ENCODE measurements around the gene PRKCE.
"Not testable (repeated sequence)": the region's sequence is repeated elsewhere in the genome, so short reads cannot be mapped to it uniquely, and the experiment has no call there.

PRKCE gene

DNA sequence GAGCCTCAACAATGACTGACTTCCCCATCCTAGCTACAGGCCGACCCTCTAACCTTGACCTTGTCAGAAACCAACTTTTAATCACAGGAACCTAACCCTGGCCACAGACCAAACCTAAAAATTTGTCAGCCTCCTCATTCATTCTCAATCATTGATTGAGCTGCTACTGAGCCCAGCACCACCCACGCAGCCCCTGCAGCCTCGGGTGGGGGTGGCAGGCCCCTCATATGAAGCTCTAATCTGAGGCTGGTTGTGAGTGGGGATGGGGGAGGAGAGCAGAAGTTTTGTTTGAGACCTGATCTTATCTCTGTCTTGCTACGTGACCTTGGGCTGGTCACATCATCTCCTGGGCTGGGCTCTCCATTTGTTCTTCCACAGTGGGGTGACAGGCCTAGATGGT lies 546.2 kb downstream of the PRKCE start:
- Histone ChIP-seq H3K9me3 (ENCODE audit: low read length) (no peaks in the 10 kb centered on the region), H3K36me3 (ENCODE audit: insufficient read depth, low read length) (no peaks in the 10 kb centered on the region), H3K4me1 (ENCODE audit: insufficient read depth, low read length) (peaks cover 6% of the 10 kb centered on the region), H3K27me3 (ENCODE audit: control insufficient read depth in 1 of 2, insufficient read depth in 2 of 2, low read length in 2 of 2) (no peaks in the 10 kb centered on the region), H3K4me3 (ENCODE audit: low read depth in 1 of 2, low read length in 2 of 2) (no peak overlapping the region), H3K9ac (ENCODE audit: low read length) (no peak overlapping the region), H3K27ac (ENCODE audit: low read depth, low read length) (no peak overlapping the region)

DNA sequence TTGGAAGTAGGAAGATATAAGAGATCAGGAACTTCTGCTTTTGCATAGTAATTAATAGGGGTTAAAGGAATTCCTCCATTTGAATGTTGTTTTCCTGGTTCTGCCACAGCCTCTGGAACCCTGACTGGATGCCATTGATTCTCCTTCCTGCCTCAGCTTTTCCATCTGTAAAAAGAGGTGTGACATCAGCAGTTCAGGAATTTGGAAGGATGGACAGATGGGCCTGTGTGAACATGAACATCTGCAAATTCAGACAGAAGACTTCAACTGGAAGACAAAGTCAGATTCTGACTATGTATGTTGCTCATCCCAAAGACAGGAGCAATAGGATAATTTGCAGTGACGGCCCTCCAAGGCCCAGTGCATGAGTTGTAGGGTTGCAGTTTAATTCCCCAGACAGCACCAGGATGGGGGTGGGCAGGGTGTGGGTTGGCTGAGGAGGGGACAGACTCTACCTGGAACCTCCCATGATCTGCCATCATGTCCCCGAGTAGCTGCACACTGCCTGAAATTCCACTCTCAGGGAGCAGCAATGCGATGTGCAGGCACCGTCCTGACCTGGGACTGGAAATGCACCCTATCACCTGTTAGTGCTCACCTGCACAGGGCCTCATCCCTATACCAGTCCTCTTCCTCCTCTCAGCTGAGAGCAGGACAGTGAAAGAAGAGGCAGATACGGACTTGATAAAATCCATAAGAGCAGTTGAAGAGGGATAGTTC lies 546.8 kb downstream of the PRKCE start:
- Histone ChIP-seq H3K27ac (ENCODE audit: low read depth, low read length) (no peak overlapping the region), H3K4me1 (ENCODE audit: insufficient read depth, low read length) (peaks cover 6% of the 10 kb centered on the region), H3K4me3 (ENCODE audit: low read depth in 1 of 2, low read length in 2 of 2) (no peak overlapping the region), H3K9me3 (ENCODE audit: low read length) (no peaks in the 10 kb centered on the region), H3K9ac (ENCODE audit: low read length) (no peak overlapping the region), H3K36me3 (ENCODE audit: insufficient read depth, low read length) (no peaks in the 10 kb centered on the region), H3K27me3 (ENCODE audit: control insufficient read depth in 1 of 2, insufficient read depth in 2 of 2, low read length in 2 of 2) (no peaks in the 10 kb centered on the region)

DNA sequence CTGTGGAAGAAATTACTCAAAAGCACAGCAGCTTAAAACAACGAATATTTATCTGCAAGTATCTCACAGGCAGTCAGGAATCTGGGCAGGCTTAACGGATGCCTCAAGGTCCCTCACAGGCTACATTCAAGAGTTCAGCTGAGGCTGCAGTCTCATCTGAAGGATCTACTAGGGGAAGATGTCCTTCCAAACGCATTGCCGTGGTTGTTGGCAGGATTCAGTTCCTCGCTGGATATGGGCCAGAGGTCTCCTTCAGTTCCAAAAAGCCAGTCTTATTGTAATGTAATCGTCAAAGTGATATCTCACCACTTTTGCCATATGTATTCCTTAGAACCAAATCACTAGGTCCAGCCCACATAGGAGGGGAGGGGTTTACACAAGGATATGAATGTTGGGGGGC lies 547.5 kb downstream of the PRKCE start:
- H3K27ac ChIP-seq (ENCODE audit: low read depth, low read length): no peak overlapping the region
- no peaks in the 10 kb centered on the region for H3K36me3 ChIP-seq (ENCODE audit: insufficient read depth, low read length)
- H3K4me3 ChIP-seq (ENCODE audit: low read depth in 1 of 2, low read length in 2 of 2): no peak overlapping the region
- no peaks in the 10 kb centered on the region for H3K27me3 ChIP-seq (ENCODE audit: control insufficient read depth in 1 of 2, insufficient read depth in 2 of 2, low read length in 2 of 2)
- no peak overlapping the region for H3K9ac ChIP-seq (ENCODE audit: low read length)
- H3K4me1 ChIP-seq (ENCODE audit: insufficient read depth, low read length): no peaks in the 10 kb centered on the region
- no peaks in the 10 kb centered on the region for H3K9me3 ChIP-seq (ENCODE audit: low read length)

DNA sequence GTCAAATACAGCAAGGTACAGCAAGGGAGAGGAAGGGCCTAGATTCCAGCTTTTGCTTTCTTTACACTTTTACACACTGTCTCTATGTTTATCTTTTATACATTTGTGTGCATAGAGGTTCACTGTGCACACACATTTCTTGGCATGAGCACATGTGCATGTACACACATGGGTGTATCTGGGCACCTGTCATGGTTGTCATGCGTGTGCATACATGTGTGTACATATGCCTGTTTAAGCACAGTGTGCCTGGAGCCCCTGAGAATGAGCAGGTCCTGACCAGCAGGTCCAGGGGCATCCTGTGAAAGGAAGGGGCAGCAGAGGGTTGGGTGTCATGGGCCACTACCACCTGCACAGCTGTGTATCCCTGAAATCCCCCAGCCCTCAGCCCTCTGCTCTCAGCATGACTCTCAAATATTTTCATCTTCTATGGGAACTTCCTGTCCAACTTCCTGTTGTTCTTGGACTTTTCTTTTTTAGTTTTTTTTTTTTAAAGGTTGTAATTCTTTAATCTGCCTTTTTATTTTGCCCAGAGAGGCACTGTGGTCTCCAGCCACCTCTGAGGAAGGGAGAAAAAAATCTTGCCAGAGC lies 548.7 kb downstream of the PRKCE start:
- H3K27ac ChIP-seq (ENCODE audit: low read depth, low read length): no peak overlapping the region
- H3K9me3 ChIP-seq (ENCODE audit: low read length): no peaks in the 10 kb centered on the region
- no peaks in the 10 kb centered on the region for H3K4me1 ChIP-seq (ENCODE audit: insufficient read depth, low read length)
- no peak overlapping the region for H3K9ac ChIP-seq (ENCODE audit: low read length)
- no peaks in the 10 kb centered on the region for H3K27me3 ChIP-seq (ENCODE audit: control insufficient read depth in 1 of 2, insufficient read depth in 2 of 2, low read length in 2 of 2)
- H3K4me3 ChIP-seq (ENCODE audit: low read depth in 1 of 2, low read length in 2 of 2): no peak overlapping the region
- no peaks in the 10 kb centered on the region for H3K36me3 ChIP-seq (ENCODE audit: insufficient read depth, low read length)

DNA sequence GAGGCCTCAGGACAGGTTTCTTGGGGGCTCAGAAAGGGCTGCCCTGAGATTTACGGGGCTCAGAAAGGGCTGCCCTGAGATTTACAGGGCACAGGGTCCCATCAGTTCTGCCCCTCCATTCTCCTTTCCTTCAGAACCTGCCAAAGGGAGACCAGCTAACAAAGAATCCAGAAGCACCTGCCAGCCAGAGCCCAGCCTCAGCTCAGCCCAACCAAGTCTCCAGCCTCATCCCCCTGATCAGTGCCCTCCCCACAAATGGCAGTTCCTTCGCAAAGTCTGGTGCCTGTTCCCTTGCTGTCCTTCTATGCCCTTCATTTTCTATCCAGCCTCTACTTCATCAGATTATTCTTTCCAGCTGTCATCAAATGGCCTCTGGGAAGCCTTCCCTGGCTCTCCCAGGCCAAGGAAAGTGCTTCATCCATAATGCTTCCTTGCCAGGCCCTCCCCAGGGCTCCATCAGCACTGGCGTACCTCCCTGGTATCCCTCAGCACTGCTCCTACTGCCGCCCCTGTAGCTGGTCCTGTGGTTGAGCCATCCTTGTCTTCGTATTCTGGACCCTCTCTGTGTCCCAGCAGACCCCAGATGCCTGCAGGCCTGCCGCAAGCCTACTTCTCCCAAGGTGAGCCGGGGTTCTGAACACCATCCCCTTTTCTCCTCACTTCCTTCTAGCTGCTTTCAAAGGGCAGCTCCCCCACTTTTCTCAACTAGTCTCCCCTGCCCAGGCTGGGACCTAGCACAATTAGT lies 549.6 kb downstream of the PRKCE start:
- no peaks in the 10 kb centered on the region for H3K9me3 ChIP-seq (ENCODE audit: low read length)
- no peak overlapping the region for H3K27ac ChIP-seq (ENCODE audit: low read depth, low read length)
- H3K4me3 ChIP-seq (ENCODE audit: low read depth in 1 of 2, low read length in 2 of 2): no peak overlapping the region
- no peaks in the 10 kb centered on the region for H3K36me3 ChIP-seq (ENCODE audit: insufficient read depth, low read length)
- H3K9ac ChIP-seq (ENCODE audit: low read length): no peak overlapping the region
- H3K4me1 ChIP-seq (ENCODE audit: insufficient read depth, low read length): no peaks in the 10 kb centered on the region
- H3K27me3 ChIP-seq (ENCODE audit: control insufficient read depth in 1 of 2, insufficient read depth in 2 of 2, low read length in 2 of 2): no peaks in the 10 kb centered on the region

DNA sequence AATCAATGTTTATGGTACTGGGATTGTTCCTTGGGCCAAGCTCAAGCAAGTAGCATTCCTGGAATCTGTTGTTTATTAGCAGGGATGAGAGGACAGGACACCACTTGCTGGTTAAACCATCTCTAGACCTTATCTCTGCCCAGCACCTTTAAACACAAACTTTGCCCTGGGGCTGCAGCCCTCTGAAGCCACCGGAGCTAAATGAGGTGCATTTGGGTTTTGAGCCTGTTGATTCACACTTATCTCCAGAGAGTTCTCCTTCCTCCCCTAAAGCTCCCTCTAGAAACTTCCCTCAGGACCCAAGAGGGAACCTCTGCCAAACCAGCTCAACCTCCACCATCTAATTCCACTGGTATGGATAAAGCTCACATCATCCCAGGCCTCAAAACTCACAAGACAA lies 551.0 kb downstream of the PRKCE start:
- no peak overlapping the region for H3K4me3 ChIP-seq (ENCODE audit: low read depth in 1 of 2, low read length in 2 of 2)
- H3K9ac ChIP-seq (ENCODE audit: low read length): no peak overlapping the region
- no peaks in the 10 kb centered on the region for H3K4me1 ChIP-seq (ENCODE audit: insufficient read depth, low read length)

DNA sequence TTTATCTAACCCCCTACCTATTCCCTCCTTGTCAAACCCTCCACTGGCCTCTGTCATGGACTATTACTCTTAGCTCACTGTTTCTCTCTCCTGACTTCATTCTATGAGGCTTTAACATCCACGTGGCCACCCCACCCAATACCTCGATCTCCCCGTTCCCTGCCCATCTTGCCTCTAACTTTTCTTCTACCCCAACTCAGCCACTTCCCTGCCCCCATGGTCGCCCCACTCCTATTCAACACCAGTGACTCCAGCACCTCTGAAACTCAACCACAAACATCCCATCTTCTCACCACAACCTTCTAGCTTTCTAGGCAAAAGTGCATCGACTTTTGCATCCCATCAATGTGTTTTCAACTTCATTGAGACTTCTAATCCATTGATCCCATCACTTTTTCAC lies 551.5 kb downstream of the PRKCE start:
- Histone ChIP-seq H3K36me3 (ENCODE audit: insufficient read depth, low read length) (no peaks in the 10 kb centered on the region), H3K4me3 (ENCODE audit: low read depth in 1 of 2, low read length in 2 of 2) (no peak overlapping the region), H3K9me3 (ENCODE audit: low read length) (no peaks in the 10 kb centered on the region), H3K27me3 (ENCODE audit: control insufficient read depth in 1 of 2, insufficient read depth in 2 of 2, low read length in 2 of 2) (no peaks in the 10 kb centered on the region), H3K27ac (ENCODE audit: low read depth, low read length) (no peak overlapping the region), H3K4me1 (ENCODE audit: insufficient read depth, low read length) (no peaks in the 10 kb centered on the region), H3K9ac (ENCODE audit: low read length) (no peak overlapping the region)

More for the DNA sequence above, 551.0 kb downstream of the PRKCE start:
- Histone ChIP-seq H3K27ac (ENCODE audit: low read depth, low read length) (no peak overlapping the region), H3K36me3 (ENCODE audit: insufficient read depth, low read length) (no peaks in the 10 kb centered on the region), H3K9me3 (ENCODE audit: low read length) (no peaks in the 10 kb centered on the region), H3K27me3 (ENCODE audit: control insufficient read depth in 1 of 2, insufficient read depth in 2 of 2, low read length in 2 of 2) (no peaks in the 10 kb centered on the region)

DNA sequence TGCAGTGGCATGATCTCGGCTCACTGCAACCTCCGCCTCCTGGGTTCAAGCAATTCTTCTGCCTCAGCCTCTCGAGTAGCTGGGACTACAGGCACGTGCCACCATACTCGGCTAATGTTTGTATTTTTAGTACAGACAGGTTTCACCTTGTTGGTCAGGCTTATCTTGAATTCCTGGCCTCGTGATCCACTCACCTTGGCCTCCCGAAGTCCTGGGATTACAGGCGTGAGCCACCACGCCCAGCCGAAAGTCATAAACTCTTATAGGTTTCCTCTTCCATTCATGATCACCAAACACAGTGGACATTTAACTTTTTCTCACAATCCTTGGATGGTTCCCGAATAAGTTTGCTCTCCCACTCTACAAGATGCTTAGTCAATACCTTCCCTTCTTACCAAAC lies 552.2 kb downstream of the PRKCE start:
- not testable (repeated sequence) for H3K36me3 ChIP-seq (ENCODE audit: insufficient read depth, low read length); H3K9me3 ChIP-seq (ENCODE audit: low read length); H3K4me1 ChIP-seq (ENCODE audit: insufficient read depth, low read length)

DNA sequence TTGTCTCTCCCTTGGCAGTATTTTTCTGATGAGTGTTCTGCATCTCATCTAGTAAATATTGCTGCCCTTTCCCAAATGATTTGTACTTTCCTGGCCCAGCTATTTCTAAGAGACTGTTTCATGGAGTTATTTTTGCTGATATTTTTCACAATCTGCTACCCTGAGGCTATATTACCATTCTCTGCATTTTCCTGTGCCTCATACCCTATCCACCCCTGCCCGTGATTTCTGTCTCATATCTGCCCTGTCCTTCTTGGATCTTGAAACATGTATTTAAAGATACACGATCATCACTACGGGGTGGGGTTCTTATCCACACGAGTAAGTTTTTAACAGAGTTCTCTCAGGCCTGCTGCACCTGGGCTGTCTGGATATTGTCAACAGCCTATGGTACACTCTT lies 556.1 kb downstream of the PRKCE start:
- no peak overlapping the region for H3K9ac ChIP-seq (ENCODE audit: low read length)
- no peaks in the 10 kb centered on the region for H3K9me3 ChIP-seq (ENCODE audit: low read length)
- H3K4me3 ChIP-seq (ENCODE audit: low read depth in 1 of 2, low read length in 2 of 2): no peak overlapping the region

More for the DNA sequence above, 552.2 kb downstream of the PRKCE start:
- not testable (repeated sequence) for H3K27me3 ChIP-seq (ENCODE audit: control insufficient read depth in 1 of 2, insufficient read depth in 2 of 2, low read length in 2 of 2); H3K9ac ChIP-seq (ENCODE audit: low read length); H3K4me3 ChIP-seq (ENCODE audit: low read depth in 1 of 2, low read length in 2 of 2); H3K27ac ChIP-seq (ENCODE audit: low read depth, low read length)

DNA sequence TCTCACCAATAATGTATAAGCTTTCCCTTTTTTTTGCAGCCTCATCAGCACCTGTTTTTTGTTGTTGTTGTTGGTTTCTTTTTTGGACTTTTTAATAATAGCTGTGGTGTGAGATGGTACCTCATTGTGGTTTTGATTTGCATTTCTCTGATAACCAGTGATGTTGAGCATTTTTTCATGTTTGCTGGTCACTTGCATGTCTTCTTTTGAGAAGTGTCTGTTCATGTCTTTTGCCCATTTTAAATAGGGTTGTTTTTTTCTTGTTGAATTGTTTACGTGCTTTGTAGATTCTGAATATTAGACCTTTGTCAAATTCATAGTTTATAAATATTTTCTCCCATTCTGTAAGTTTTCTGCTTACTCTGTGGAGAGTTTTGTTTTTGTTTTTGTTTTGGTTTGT lies 557.3 kb downstream of the PRKCE start:
- Histone ChIP-seq H3K4me1 (ENCODE audit: insufficient read depth, low read length) (no peaks in the 10 kb centered on the region), H3K27me3 (ENCODE audit: control insufficient read depth in 1 of 2, insufficient read depth in 2 of 2, low read length in 2 of 2) (no peaks in the 10 kb centered on the region), H3K9me3 (ENCODE audit: low read length) (no peaks in the 10 kb centered on the region), H3K4me3 (ENCODE audit: low read depth in 1 of 2, low read length in 2 of 2) (no peak overlapping the region), H3K9ac (ENCODE audit: low read length) (no peak overlapping the region), H3K27ac (ENCODE audit: low read depth, low read length) (no peak overlapping the region), H3K36me3 (ENCODE audit: insufficient read depth, low read length) (no peaks in the 10 kb centered on the region)

More for the DNA sequence above, 556.1 kb downstream of the PRKCE start:
- no peaks in the 10 kb centered on the region for H3K4me1 ChIP-seq (ENCODE audit: insufficient read depth, low read length)
- no peaks in the 10 kb centered on the region for H3K27me3 ChIP-seq (ENCODE audit: control insufficient read depth in 1 of 2, insufficient read depth in 2 of 2, low read length in 2 of 2)
- H3K36me3 ChIP-seq (ENCODE audit: insufficient read depth, low read length): no peaks in the 10 kb centered on the region
- no peak overlapping the region for H3K27ac ChIP-seq (ENCODE audit: low read depth, low read length)

DNA sequence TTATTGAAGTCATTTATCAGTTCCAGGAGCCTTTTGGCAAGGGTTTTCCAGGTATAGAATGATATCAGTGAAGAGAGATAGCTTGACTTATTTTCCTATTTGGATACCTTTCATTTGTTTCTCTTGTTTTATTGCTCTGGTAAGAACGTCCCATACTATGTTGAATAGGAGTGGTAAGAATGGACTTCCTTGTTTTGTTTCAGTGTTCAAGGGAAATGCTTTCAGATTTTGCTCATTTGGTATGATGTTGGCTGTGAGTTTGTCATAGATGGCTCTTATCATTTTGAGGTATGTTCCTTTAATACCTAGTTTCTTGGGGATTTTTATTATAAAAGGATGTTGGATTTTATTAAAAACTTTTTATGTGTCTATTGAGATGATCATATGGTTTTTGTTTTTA lies 558.6 kb downstream of the PRKCE start:
- Histone ChIP-seq H3K9ac (ENCODE audit: low read length) (no peak overlapping the region), H3K36me3 (ENCODE audit: insufficient read depth, low read length) (no peaks in the 10 kb centered on the region), H3K27me3 (ENCODE audit: control insufficient read depth in 1 of 2, insufficient read depth in 2 of 2, low read length in 2 of 2) (no peaks in the 10 kb centered on the region), H3K4me3 (ENCODE audit: low read depth in 1 of 2, low read length in 2 of 2) (no peak overlapping the region), H3K27ac (ENCODE audit: low read depth, low read length) (no peak overlapping the region), H3K4me1 (ENCODE audit: insufficient read depth, low read length) (no peaks in the 10 kb centered on the region), H3K9me3 (ENCODE audit: low read length) (no peaks in the 10 kb centered on the region)

All from muscle layer of colon (tissue), 2 donors.